GM23338 (cell line): ENCODE results near the gene EN2. TPM values are rescaled to one million over a fixed set of nuclear protein-coding genes. Genes with fewer than 3 reads are reported as not detected.

Experiments used
- ATAC-seq: fragments of 200-7000 bp; cut with Tn5 transposase; 3 replicates; pipeline ENCODE4 v1.9.1; 2020
- DNase-seq: peaks from one replicate; pipeline ENCODE4 v3.0.0-alpha.2; 2015; ENCODE audit warnings: low spot score
- H2AFZ ChIP-seq: fragments of 200-600 bp; sonication (generic); 2 replicates; pipeline ENCODE4 v1.8.0; 2016; ENCODE audit warnings: antibody characterized with exemption, mild to moderate bottlenecking, moderate library complexity
- H3F3A ChIP-seq: fragments of 200-600 bp; sonication (generic); replicated peaks from 2 replicates; pipeline ENCODE4 v1.8.0; 2017; ENCODE audit warnings: antibody characterized with exemption, mixed run types, low read depth
- H3K27ac ChIP-seq: fragments of 200-600 bp; sonication (generic); 2 replicates; pipeline ENCODE4 v1.6.1; 2016; ENCODE audit warnings: low read depth
- H3K27me3 ChIP-seq: fragments of 200-600 bp; sonication (generic); 2 replicates; pipeline ENCODE4 v1.8.0; 2016; ENCODE audit warnings: mild to moderate bottlenecking, mixed run types, moderate library complexity; ENCODE audit not compliant: insufficient read depth
- H3K36me3 ChIP-seq: fragments of 200-600 bp; sonication (generic); 2 replicates; pipeline ENCODE4 v1.8.0; 2016; ENCODE audit warnings: mild to moderate bottlenecking; ENCODE audit not compliant: insufficient read depth
- H3K4me1 ChIP-seq: fragments of 200-600 bp; sonication (generic); 2 replicates; pipeline ENCODE4 v1.8.0; 2016; ENCODE audit warnings: mild to moderate bottlenecking, moderate library complexity; ENCODE audit not compliant: insufficient read depth
- H3K4me2 ChIP-seq: fragments of 200-600 bp; sonication (generic); 2 replicates; pipeline ENCODE4 v1.7.1; 2017; ENCODE audit warnings: mixed run types
- H3K4me3 ChIP-seq: fragments of 200-600 bp; sonication (generic); 2 replicates; pipeline ENCODE4 v1.6.1; 2016; ENCODE audit warnings: mixed run types
- H3K79me2 ChIP-seq: fragments of 200-600 bp; sonication (generic); replicated peaks from 2 replicates; pipeline ENCODE4 v1.8.0; 2017; ENCODE audit warnings: mild to moderate bottlenecking; ENCODE audit not compliant: insufficient read depth
- H3K9me2 ChIP-seq: fragments of 200-600 bp; sonication (generic); 2 replicates; pipeline ENCODE4 v1.8.0; 2017; ENCODE audit not compliant: insufficient read depth
- H4K20me1 ChIP-seq: fragments of 200-600 bp; sonication (generic); replicated peaks from 2 replicates; pipeline ENCODE4 v1.8.0; 2017; ENCODE audit warnings: mild to moderate bottlenecking; ENCODE audit not compliant: insufficient read depth
- H3K27ac Mint-ChIP-seq: 2 replicates; pipeline ENCODE4 v1.8.0; 2020; ENCODE audit warnings: inconsistent platforms, mild to moderate bottlenecking, moderate library complexity, mixed read lengths
- H3K27me3 Mint-ChIP-seq: 3 replicates; pipeline ENCODE4 v1.8.0; 2022; ENCODE audit warnings: low read depth, mild to moderate bottlenecking, moderate library complexity, mixed read lengths, inconsistent platforms; ENCODE audit not compliant: insufficient read depth, poor library complexity
- H3K36me3 Mint-ChIP-seq: 3 replicates; pipeline ENCODE4 v1.8.0; 2021; ENCODE audit warnings: low read depth, mild to moderate bottlenecking, inconsistent platforms, moderate library complexity, mixed read lengths
- H3K4me1 Mint-ChIP-seq: 3 replicates; pipeline ENCODE4 v1.8.0; 2020; ENCODE audit warnings: mild to moderate bottlenecking, inconsistent platforms, mixed read lengths
- H3K4me3 Mint-ChIP-seq: 3 replicates; pipeline ENCODE4 v1.8.0; 2021; ENCODE audit warnings: moderate library complexity, mild to moderate bottlenecking, inconsistent platforms, mixed read lengths
- H3K9me3 Mint-ChIP-seq: 3 replicates; pipeline ENCODE4 v1.8.0; 2020; ENCODE audit warnings: moderate library complexity, mild to moderate bottlenecking, inconsistent platforms, mixed read lengths
- CREB1 ChIP-seq: fragments of 250-450 bp; sonication (Bioruptor Pico); IDR thresholded peaks from 2 replicates; pipeline ENCODE4 v1.5.0; 2020; ENCODE audit warnings: low read depth, mild to moderate bottlenecking, moderate library complexity
- CTCF ChIP-seq, 2 experiments: fragments of 200-600 bp in 1 of 2; sonication (generic) in 1 of 2; conservative IDR thresholded peaks; 2 replicates each; pipeline versions ENCODE4 v1.5.1 to v1.6.1; 2016 to 2017; ENCODE audit warnings: antibody characterized with exemption in 2 of 2, low read depth in 2 of 2, mild to moderate bottlenecking in 2 of 2, moderate library complexity in 1 of 2
- ETS1 ChIP-seq: IDR thresholded peaks from 2 replicates; pipeline ENCODE4 v1.6.1; 2016; ENCODE audit warnings: antibody characterized with exemption
- EZH2 ChIP-seq: fragments of 200-600 bp; sonication (generic); IDR thresholded peaks from one replicate; pipeline ENCODE4 v1.8.0; 2017; ENCODE audit warnings: antibody characterized with exemption, mild to moderate bottlenecking, low read depth; ENCODE audit not compliant: unreplicated experiment
- EZH2phosphoT487 ChIP-seq: fragments of 200-600 bp; sonication (generic); IDR thresholded peaks from one replicate; pipeline ENCODE4 v1.8.1; 2018; ENCODE audit warnings: antibody characterized with exemption; ENCODE audit not compliant: unreplicated experiment
- JUNB ChIP-seq: IDR thresholded peaks from one replicate; pipeline ENCODE4 v1.6.1; 2016; ENCODE audit warnings: antibody characterized with exemption; ENCODE audit not compliant: unreplicated experiment
- NANOG ChIP-seq: IDR thresholded peaks from 2 replicates; pipeline ENCODE4 v1.6.1; 2016; ENCODE audit warnings: antibody characterized with exemption, borderline replicate concordance
- POLR2AphosphoS5 ChIP-seq: IDR thresholded peaks from 2 replicates; pipeline ENCODE4 v1.6.1; 2016; ENCODE audit warnings: antibody characterized with exemption, low read depth
- REST ChIP-seq: IDR thresholded peaks from one replicate; pipeline ENCODE4 v1.6.1; 2018; ENCODE audit warnings: antibody characterized with exemption; ENCODE audit not compliant: unreplicated experiment
- STAT1 ChIP-seq: IDR thresholded peaks from one replicate; pipeline ENCODE4 v1.6.1; 2016; ENCODE audit warnings: antibody characterized with exemption; ENCODE audit not compliant: unreplicated experiment
- ZNF114 ChIP-seq: fragments of 250-450 bp; sonication (Bioruptor Pico); IDR thresholded peaks from 2 replicates; pipeline ENCODE4 v1.5.0; 2020; ENCODE audit warnings: mild to moderate bottlenecking, moderate library complexity
- ZNF331 ChIP-seq: fragments of 250-450 bp; sonication (Bioruptor Pico); IDR thresholded peaks from 2 replicates; pipeline ENCODE4 v1.5.0; 2020; ENCODE audit warnings: low read depth, mild to moderate bottlenecking, moderate library complexity
- ZNF462 ChIP-seq: fragments of 250-450 bp; sonication (Bioruptor Pico); IDR thresholded peaks from 2 replicates; pipeline ENCODE4 v1.5.0; 2020; ENCODE audit warnings: mild to moderate bottlenecking, moderate library complexity
- polyA plus RNA-seq: library from polyadenylated mRNA; unstranded; fragments of >200 nt; fragmentation: Nextera tagmentation; extraction: Ambion mirVana; gene quantifications from 2 replicates; pipeline ENCODE4 v1.2.1, GENCODE V29; 2016
- total RNA-seq: library from RNA; depleted of rRNA; stranded (reverse); fragments of >200 nt; shearing (Covaris generic); gene quantifications from 2 replicates; pipeline ENCODE4 v1.2.3, GENCODE V29; 2014

EN2 gene
- total and polyA plus RNA-seq, 2 experiments from 2014 or later, result not detected

GRCh38 chr7:155420116-155420515 lies 37.8 kb upstream of the EN2 start:
- no peak for TF ChIP-seq NANOG
- no peak for TF ChIP-seq REST
- TF ChIP-seq EZH2phosphoT487, result no peak
- no peak for TF ChIP-seq POLR2AphosphoS5
- no peak for TF ChIP-seq STAT1
- TF ChIP-seq JUNB, result no peak
- no peak for TF ChIP-seq EZH2
- TF ChIP-seq ZNF114 (CRISPR knock-in tag), result no peak
- no peak for TF ChIP-seq ETS1
- TF ChIP-seq CREB1 (CRISPR knock-in tag), result no peak
- TF ChIP-seq ZNF462 (CRISPR knock-in tag), result no peak
- no peak for TF ChIP-seq CTCF (conservative IDR thresholded peaks at IDR 0.05; ENCODE audit: low read depth in 2 of 2)
- TF ChIP-seq ZNF331, result no peak
- Mint-ChIP-seq H3K36me3 (no peaks in the 10 kb centered on the region), H3K9me3 (no peaks in the 10 kb centered on the region; the same call in 2 of the 3 replicates), H3K27ac (no peak overlapping the region), H3K4me1 (peaks cover 5% of the 10 kb centered on the region), H3K4me3 (no peak overlapping the region), H3K27me3 (peaks cover 6% of the 10 kb centered on the region)
- H3K9me2 ChIP-seq, result no peaks in the 10 kb centered on the region
- no peaks in the 10 kb centered on the region for H3K4me1 ChIP-seq
- no peak overlapping the region for H3K27ac ChIP-seq
- no peaks in the 10 kb centered on the region for H3F3A ChIP-seq
- DNase-seq (no peak), ATAC-seq (no peak)
- H4K20me1 ChIP-seq, result no peaks in the 10 kb centered on the region
- no peaks in the 10 kb centered on the region for H3K36me3 ChIP-seq
- no peaks in the 10 kb centered on the region for H3K27me3 ChIP-seq
- H2AFZ ChIP-seq, result no peak overlapping the region; the same call in 1 of the 2 replicates
- H3K79me2 ChIP-seq, result no peaks in the 10 kb centered on the region
- H3K4me3 ChIP-seq, result no peak overlapping the region
- no peak overlapping the region for H3K4me2 ChIP-seq
